GM21576 (cell line): Measurements from ENCODE around the gene S100B.
"Not testable (repeated sequence)": the region's sequence is repeated elsewhere in the genome, so short reads cannot be mapped to it uniquely, and the experiment has no call there.

Source experiments
- ATAC-seq: cut with Tn5 transposase; IDR thresholded peaks from one replicate; pipeline ENCODE4 v1.9.1; 2021; ENCODE audit warnings: mild to moderate bottlenecking, moderate library complexity; ENCODE audit not compliant: unreplicated experiment

S100B gene

DNA sequence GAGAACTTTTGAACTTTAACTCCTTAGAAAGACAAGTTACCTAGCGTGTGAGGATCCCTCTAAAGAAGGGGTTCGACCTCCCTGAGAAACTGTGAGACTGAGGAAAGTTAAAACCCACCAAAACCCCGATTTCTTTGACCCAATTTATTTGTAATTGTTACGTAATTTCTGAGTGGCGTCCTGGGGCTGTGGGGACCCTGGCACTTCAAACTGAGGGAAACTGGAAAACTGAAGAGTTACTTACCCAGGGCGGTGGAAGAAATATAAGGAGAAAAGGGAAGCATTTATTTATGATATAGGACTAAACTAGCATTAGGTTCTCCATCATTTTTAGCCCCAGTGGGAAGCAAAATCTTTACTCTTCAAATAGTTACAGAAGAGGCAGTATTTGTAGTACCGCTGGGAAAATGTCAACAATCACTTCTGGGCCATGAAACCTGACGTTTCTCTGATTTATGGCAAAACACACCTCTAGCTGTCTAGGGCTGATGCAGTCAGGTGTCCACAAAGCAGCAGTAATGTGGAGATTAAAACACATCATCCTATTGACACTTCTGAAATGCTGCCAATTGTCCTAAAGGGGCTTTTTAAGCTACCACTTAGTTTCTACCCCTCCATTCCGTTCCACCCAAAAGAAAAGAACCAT lies 430 bp downstream of the S100B start:
- ATAC-seq = no peak

DNA sequence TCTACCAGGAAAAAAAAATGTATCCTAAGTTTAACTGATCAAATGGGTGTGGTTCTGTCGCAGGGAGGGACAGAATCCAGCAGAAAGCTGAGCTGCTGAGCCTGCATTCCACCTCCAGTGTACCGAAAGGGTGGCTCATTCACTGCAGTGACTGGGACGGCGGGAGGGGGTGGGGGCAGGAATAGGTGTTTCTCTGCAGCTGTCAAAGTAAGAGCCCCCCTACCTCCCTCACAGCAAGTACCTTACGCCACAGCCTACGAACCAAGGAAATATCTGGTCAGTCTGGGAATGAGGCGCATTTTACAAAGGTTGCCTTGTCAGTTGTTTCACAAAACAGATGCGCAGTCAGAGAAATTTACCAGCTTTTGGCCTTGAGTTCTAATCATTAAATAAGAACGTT lies 1.7 kb downstream of the S100B start:
- ATAC-seq = no peak

GRCh38 chr21:46600978-46601377 lies 3.9 kb downstream of the S100B start:
- no peak for ATAC-seq

DNA sequence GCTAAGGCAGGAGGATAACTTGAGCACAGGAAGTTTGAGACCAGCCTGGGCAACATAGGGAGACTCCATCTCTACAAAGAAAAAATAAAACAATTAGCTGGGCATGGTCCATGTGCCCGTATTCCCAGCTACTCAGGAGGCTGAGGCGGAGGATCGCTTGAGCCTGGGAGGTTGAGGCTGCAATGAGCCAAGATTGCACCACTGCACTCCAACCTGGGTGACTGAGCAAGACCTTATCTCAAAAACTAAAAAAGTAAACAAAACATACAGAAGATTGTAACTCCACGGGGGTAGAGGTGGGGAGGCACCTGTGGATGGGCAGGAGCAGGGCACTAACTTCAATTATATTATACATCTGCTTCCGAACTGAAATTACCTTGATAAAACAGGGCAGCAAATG lies 4.6 kb downstream of the S100B start:
- no peak for ATAC-seq

DNA sequence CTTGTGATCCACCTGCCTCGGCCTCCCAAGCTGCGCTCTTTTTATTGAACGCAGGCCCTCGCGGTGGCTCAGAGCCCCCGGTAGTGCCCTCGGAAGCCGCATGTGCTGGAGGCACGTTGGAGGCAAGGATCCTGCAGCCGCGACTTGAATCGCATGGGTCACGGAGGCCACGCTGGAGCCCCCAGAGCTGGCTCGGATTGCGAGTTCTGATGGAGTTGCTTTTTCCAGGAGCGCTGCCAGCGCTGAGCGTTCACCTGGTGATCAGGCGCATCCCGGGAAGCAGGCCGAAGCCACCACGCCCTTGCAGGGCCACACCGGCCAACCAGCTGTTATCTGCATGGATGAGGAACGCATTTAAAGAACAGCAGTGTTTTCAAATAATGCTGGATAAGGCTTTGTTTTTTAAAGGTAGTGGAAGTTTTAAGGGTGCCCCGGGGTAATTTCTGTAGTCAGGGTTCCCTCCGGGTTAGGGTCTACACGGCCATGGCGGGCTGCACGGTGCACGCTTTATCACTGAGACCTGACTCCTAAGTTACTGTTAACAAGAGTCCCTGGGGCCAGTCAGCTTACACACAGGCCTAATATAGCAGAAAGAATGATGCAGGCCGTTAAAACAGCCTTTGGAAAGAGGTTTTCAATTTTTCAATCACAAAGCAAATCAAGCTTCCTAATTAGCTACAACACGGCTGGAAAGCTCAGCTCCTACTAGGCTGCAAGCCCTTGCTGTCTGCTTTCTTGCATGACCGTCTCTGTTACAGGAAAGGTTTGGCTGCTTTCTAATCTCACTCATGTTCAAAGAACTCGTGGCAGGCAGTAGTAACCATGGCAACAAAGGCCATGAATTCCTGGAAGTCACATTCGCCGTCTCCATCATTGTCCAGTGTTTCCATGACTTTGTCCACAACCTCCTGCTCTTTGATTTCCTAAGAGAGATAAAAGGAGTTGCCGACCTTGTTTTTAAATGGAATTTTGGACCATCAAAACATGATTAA lies 6.0 kb downstream of the S100B start:
- no peak for ATAC-seq

GRCh38 chr21:46597896-46598343 lies 7.0 kb downstream of the S100B start:
- no peak for ATAC-seq

DNA sequence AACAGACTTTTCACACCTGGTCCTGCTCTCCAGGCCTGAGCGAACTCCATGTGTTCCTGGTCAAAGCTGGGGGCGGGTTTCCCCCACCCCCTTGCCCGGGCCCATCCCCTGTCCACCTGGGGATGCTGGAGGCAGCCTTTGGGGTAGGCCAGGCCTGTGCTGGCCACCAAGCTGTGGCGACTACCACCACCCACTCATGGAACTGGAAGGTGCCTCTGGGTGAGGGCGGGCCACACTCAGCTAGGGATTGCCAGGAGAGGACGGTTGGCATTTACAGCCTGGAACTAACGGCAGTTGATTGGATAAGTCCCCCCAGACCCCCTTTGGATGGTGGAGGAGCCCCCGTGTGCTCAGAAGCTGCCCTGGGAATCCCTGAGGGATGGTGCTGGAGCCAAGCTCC lies 7.9 kb downstream of the S100B start:
- no peak for ATAC-seq

- ATAC-seq = no peak
Observed at GRCh38 chr21:46596201-46596600, 8.7 kb downstream of the S100B start.

DNA sequence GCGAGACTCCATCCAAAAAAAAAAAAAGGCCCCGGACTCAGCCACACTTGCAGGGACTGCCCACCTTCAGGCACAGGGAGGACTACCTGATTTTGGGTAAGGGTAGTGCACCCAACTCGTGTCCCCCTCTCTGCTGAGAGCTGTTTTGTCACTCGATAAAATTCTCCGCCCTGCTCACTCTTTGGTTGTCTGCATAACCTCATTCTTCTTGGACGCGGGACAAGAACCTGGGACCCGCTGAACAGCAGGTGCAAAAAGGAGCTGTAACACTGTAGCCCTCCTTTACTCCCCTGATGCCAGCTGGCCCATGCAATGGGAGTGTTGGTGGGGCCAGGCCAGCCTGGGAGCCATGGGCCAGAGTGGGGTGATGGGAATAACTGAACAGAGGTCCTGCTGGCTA lies 10.6 kb downstream of the S100B start:
- ATAC-seq = no peak

- ATAC-seq = no peak
Observed at GRCh38 chr21:46585191-46585953, 19.5 kb downstream of the S100B start.

GRCh38 chr21:46581780-46582307 lies 23.0 kb downstream of the S100B start:
- no peak for ATAC-seq

GRCh38 chr21:46579394-46579793 lies 25.5 kb downstream of the S100B start:
- not testable (repeated sequence) for ATAC-seq

GRCh38 chr21:46577786-46578185 lies 27.1 kb downstream of the S100B start:
- not testable (repeated sequence) for ATAC-seq

DNA sequence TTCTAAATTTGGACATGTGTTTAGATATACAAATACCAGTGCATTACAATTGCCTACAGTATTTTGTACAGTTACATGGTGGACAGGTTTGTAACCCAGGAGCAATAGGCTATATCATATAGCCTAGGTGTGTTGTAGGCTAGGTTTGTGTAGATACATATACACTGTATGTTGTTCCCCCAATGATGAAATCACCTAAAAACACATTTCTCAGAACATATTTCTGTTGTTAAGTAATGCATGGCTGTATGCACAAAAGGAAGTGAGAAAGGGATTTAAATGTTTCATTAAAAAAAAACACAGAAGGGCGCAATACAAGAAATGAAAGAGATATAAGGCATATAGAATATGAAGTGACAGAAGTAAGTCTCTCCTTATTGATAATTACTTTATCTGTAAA lies 32.0 kb downstream of the S100B start:
- ATAC-seq = no peak

- ATAC-seq = no peak
Observed at GRCh38 chr21:46570631-46571030, 34.3 kb downstream of the S100B start.

GRCh38 chr21:46570119-46570518 lies 34.8 kb downstream of the S100B start:
- ATAC-seq = no peak

DNA sequence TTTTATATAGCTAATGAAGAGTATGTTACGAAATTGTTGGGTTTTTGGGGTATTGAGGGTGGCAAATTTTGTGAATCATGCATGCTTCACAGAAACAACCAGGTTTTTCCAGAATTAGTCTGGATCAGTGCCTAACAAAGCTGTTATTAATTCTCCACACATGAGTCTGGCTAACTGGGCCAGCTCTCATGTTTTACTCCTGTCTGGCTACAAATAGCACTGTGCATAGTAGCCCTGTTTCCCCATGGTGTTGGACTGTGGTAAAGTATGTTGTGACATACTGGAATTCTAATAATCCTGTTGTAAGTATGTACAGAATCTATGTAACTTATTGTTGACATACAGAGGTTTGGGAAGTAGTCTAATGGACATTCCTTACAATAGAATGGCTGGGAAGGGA lies 35.8 kb downstream of the S100B start:
- ATAC-seq = no peak

DNA sequence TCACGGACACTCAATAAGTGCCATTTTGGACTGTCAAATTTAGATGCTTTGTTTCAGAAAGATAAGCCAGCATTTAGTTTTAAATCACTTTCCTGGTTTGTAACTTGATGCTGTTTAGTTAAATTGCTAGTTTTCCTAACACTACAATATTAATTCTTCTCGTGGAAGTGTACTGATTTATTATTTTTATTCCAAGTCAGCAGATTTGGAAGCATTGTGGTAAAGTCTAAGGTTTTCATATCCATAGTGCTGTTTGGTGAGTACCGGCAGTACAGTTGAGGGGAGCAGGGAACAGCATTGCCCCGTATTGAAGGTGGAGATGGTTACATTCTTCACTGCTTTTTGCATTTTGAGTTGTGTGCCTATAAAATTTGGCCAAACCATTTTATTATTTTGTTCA lies 36.3 kb downstream of the S100B start:
- ATAC-seq = no peak

DNA sequence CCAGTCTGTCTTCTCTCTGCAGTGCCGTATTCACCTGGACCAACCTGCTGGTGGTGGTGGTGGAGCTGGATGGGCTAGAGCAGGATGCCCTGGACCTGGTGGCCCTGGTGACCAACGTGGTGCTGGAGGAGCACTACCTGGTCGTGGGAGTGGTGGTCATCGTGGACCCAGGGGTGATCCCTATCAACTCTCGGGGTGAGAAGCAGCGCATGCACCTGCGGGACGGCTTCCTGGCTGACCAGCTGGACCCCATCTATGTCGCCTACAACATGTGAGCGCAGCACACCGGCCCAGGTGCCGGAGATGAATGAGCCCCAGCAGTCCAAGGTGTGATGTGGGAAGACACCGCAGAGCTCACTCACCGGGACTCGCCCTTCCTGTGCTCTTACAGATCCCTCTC lies 37.5 kb downstream of the S100B start:
- no peak for ATAC-seq

GRCh38 chr21:46564391-46564790 lies 40.5 kb downstream of the S100B start:
- ATAC-seq = no peak

DNA sequence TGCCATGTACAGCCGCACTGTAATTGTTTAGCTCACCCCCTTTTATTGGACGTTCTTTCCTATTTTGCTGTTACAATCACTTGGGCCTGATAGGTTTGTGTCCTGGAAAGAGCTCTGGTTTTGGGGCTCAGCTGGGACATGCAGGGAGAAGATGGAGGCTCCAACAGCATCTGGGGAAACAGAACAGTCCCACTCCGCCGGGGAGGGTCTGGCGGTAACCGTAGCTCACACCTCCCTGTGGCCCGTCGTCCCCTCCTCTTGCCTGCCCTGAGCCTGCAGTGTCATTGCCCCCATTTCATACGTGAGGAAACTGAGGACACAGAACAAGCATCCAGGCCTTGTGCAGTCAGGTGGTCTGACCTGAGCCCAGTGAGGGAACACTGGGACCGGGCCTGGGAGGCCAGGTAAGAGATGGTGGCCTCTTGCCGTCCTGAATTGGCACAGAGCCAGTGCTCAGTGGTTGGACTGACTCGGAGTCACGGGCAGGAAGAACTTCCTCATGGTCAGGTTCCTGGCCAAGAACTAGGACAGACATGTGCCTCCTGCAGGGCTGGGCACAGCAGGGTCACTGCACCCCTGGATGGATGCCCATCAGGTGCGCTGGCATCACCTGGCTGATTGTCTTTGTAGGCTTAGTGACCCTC lies 41.8 kb downstream of the S100B start:
- no peak for ATAC-seq
